Psoas muscle (tissue), 8 donors: Measurements from ENCODE around the gene GARIN5B. TPM values are rescaled to one million over a fixed set of nuclear protein-coding genes. Genes with fewer than 3 reads are reported as not detected.
A peak's percentile ranks its signal among the peaks of the same experiment; 100 is the strongest.

Experiments
- ATAC-seq, 4 donors: fragments of 200-7000 bp; cut with Tn5 transposase; one replicate each; pipeline ENCODE4 v1.9.1; 2020; ENCODE audit warnings: moderate library complexity in 3 of 4, mild to moderate bottlenecking in 2 of 4
- DNase-seq, 2 donors: peaks; one replicate each; pipeline ENCODE4 v3.0.0-alpha.2; 2020
- H3K27ac ChIP-seq: fragments of 200-600 bp; one replicate; pipeline ENCODE4 v1.8.0; 2022
- H3K27me3 ChIP-seq, 3 donors: fragments of 200-600 bp in 1 of 3; one replicate each; pipeline versions ENCODE4 v1.6.1 to v1.8.0; 2013 to 2022; ENCODE audit warnings: low read length in 2 of 3, mild to moderate bottlenecking in 2 of 3, moderate library complexity in 1 of 3; ENCODE audit not compliant: insufficient read depth in 3 of 3
- H3K36me3 ChIP-seq, 2 donors: fragments of 200-600 bp in 1 of 2; one replicate each; pipeline versions ENCODE4 v1.6.1 to v1.8.0; 2013 to 2022; ENCODE audit warnings: low read depth in 1 of 2, mild to moderate bottlenecking in 1 of 2, moderate library complexity in 1 of 2; ENCODE audit not compliant: insufficient read depth in 1 of 2
- H3K4me1 ChIP-seq: fragments of 200-600 bp; one replicate; pipeline ENCODE4 v1.8.0; 2022
- H3K4me3 ChIP-seq: fragments of 200-600 bp; one replicate; pipeline ENCODE4 v1.8.0; 2022; ENCODE audit warnings: mild to moderate bottlenecking
- H3K9me3 ChIP-seq: fragments of 200-600 bp; one replicate; pipeline ENCODE4 v1.8.0; 2022
- WGBS, 3 donors: extraction: QIAGEN DNeasy Blood & Tissue Kit; methylation state at CpG; one replicate each; pipeline versions ENCODE4 v1.1.6 to v1.1.7; 2013; 5-methylcytosine and 5-hydroxymethylcytosine counted together
- intact Hi-C, 2 donors: fragments of 100-400 bp; cut with DNase I; formaldehyde crosslinking; loops; one replicate each; pipeline versions ENCODE4 v1.11.0 to v1.14.2; 2022
- polyA plus RNA-seq, 3 donors: library from polyadenylated mRNA; stranded (reverse); fragments of 200-250 nt; gene quantifications; one replicate each; pipeline ENCODE4 v1.2.3, GENCODE V29; 2013
- total RNA-seq, 4 donors: library from RNA; stranded (reverse); fragmentation: NEBNext Ultra II Directional in 2 of 4; extraction: Animal tissue kit (Norgen Biotek cat#: 25700) in 2 of 4; gene quantifications; one replicate each; pipeline versions ENCODE4 v1.2.1 to v1.2.4, GENCODE V29; 2021 to 2023
- TF ChIP-seq, protein P1 (sequence below): fragments of 200-600 bp; IDR thresholded peaks from one replicate; pipeline ENCODE4 v1.8.0; 2022; ENCODE audit warnings: antibody characterized with exemption
- donor health status: healthy with polysubstance abuse.
- donor health status: DM: no; HTN: no; CAD: no; lungs with moderate emphysema.
- donor health status: Bipolar disorder and iron deficiency.
- donor health status: healthy.
- donor health status: DM: yes; HTN: yes; CAD: no.
- donor health status: DM: no; HTN: no; CAD: no.
- donor health status: DM: no; HTN: no; CAD: no.
- donor health status: DM: yes; HTN: yes; CAD: no.

Gene GARIN5B
- total and polyA plus RNA-seq, 7 donors, result not detected

DNA sequence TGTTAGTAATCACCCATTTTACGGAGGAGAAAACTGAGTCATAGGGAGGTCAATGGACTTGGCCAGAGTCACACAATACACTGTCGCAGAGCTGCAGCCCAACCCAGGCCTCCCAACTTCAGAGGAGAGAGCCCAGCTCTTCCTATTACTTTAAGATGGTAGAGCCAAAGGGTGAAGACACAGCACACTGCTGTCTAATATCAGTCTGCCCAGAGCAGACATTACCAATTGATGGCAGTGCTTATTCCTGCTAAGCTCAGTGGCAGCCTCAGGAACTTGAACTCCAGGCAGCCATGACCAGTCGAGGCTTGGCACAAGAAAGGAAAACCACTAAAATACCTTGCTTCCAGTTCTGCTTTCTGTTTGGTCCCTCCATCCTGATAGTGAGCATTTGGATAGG, 56.3 kb downstream of the GARIN5B start:
- 79 to 89% (median 88%) methylated on average over 3 of the region's 3 CpGs for WGBS, 3 donors
- ATAC-seq (no peak), DNase-seq (no peak)
- no peak overlapping the region for H3K27ac ChIP-seq
- no peaks in the 10 kb centered on the region for H3K9me3 ChIP-seq
- H3K27me3 ChIP-seq, result no peaks in the 10 kb centered on the region
- TF ChIP-seq, protein P1, sequence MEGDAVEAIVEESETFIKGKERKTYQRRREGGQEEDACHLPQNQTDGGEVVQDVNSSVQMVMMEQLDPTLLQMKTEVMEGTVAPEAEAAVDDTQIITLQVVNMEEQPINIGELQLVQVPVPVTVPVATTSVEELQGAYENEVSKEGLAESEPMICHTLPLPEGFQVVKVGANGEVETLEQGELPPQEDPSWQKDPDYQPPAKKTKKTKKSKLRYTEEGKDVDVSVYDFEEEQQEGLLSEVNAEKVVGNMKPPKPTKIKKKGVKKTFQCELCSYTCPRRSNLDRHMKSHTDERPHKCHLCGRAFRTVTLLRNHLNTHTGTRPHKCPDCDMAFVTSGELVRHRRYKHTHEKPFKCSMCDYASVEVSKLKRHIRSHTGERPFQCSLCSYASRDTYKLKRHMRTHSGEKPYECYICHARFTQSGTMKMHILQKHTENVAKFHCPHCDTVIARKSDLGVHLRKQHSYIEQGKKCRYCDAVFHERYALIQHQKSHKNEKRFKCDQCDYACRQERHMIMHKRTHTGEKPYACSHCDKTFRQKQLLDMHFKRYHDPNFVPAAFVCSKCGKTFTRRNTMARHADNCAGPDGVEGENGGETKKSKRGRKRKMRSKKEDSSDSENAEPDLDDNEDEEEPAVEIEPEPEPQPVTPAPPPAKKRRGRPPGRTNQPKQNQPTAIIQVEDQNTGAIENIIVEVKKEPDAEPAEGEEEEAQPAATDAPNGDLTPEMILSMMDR, result no peak
- no peak overlapping the region for H3K4me3 ChIP-seq
- H3K36me3 ChIP-seq, result no peaks in the 10 kb centered on the region
- no peaks in the 10 kb centered on the region for H3K4me1 ChIP-seq
- intact Hi-C loops, result no loop called here

DNA sequence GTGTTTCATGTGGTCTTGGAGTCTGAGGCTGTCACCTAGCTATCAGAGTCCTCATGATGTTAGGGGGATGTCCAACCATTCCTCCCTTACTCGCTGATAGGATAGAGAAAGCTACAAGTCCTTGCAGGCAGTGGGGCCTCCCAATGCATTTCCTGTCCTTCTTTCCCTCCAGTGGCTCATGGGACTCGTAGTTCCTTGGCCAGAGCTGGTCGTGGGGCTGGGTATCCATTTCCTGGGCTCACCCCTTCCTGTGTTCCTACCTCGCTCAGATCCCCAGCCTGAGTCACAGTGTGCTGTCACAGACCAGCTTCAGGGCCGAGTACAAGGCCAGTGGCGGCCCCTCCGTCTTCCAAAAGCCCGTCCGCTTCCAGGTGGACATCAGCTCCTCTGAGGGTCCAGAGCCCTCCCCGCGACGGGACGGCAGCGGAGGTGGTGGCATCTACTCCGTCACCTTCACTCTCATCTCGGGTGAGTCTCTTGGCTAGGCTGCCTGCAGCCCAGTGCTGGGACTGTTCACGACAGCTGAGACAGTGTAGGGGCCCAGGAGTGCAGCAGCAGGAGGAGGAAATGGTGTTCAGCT, 57.0 kb downstream of the GARIN5B start:
- H3K9me3 ChIP-seq, result no peaks in the 10 kb centered on the region
- no peak overlapping the region for H3K4me3 ChIP-seq
- TF ChIP-seq, protein P1, result no peak
- no peaks in the 10 kb centered on the region for H3K4me1 ChIP-seq
- ATAC-seq (no peak), DNase-seq (peak in 1 of 2 donors; percentile 15)
- H3K36me3 ChIP-seq, result no peaks in the 10 kb centered on the region
- WGBS, 3 donors, result 88 to 95% (median 93%) methylated on average over 17 of the region's 17 CpGs
- no peak overlapping the region for H3K27ac ChIP-seq
- intact Hi-C loops, result no loop called here
- H3K27me3 ChIP-seq, result no peaks in the 10 kb centered on the region

DNA sequence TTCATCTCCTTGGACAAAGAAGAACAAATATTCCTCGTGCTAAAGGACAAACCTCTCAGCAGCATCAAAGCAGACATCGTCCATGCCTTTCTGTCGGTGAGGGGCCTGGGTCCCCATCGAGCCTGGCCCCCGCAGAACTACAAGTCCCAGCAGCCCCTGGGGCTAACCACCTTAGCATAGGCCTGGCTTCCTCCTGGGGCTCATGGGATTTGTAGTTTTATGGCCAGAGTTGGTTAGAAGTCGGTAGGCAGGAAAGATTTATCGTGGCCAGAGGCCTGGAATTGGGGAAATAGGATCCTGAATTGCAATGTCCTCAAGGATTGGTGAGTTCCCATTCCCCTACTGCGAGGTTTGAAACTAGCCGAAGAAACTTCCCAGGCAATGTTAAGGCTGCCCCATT, 57.6 kb downstream of the GARIN5B start:
- H3K9me3 ChIP-seq, result no peaks in the 10 kb centered on the region
- TF ChIP-seq, protein P1, result no peak
- 68 to 76% (median 73%) methylated on average over 9 of the region's 9 CpGs for WGBS, 3 donors
- peak; percentile 30 to 70 for DNase-seq
- no peak overlapping the region for H3K27ac ChIP-seq
- H3K27me3 ChIP-seq, result no peaks in the 10 kb centered on the region
- no peaks in the 10 kb centered on the region for H3K36me3 ChIP-seq
- peak; percentile 59 to 88 (median 78) for ATAC-seq
- intact Hi-C loops, result no loop called here
- no peak overlapping the region for H3K4me3 ChIP-seq
- no peaks in the 10 kb centered on the region for H3K4me1 ChIP-seq

DNA sequence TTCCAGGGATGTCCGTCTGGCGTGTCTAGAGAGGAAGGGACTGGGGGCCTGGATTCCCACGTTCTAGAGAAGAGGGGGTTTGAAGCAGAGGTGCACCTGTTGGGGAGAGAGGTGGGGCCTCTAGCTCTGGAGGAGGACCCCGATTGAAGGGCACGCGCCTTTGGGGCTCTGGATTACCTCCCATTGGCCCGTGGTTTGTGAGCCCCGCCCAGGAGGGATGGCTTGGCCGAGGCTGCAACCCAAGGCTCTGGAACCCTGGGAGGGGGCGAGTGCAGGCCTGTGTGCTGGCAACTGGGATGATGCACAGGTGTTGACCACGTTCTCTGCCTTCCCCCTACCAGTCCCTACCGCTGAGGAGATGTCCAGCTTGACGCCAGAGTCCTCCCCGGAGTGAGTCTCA, 58.1 kb downstream of the GARIN5B start:
- no peaks in the 10 kb centered on the region for H3K36me3 ChIP-seq

More for the DNA sequence above, 58.1 kb downstream of the GARIN5B start:
- WGBS, 3 donors, result 58 to 73% (median 67%) methylated on average over 14 of the region's 14 CpGs
- DNase-seq, result no peak
- ATAC-seq, result no peak
- Histone ChIP-seq H3K4me1 (no peaks in the 10 kb centered on the region), H3K9me3 (no peaks in the 10 kb centered on the region), H3K4me3 (no peak overlapping the region), H3K27ac (no peak overlapping the region), H3K27me3 (no peaks in the 10 kb centered on the region)
- TF ChIP-seq, protein P1, result no peak
- intact Hi-C loops, result loop anchor here (5.0 kb wide), 4 partner anchors 32 to 152 kb away; partner anchors contain the start of genes KMT5C (in 2 of the 2) and TMEM238 (in 2 of the 2)

Other genes with a start within 250 kb of the GARIN5B start
- gene PPP1R12C, start 245.6 kb downstream of the GARIN5B start, total RNA-seq, result 10 to 100 TPM; 20.5 to 35.3 (median 24.8) TPM
- gene PPP1R12C, start 245.6 kb downstream of the GARIN5B start, polyA plus RNA-seq, result 10 to 100 TPM; 28.5 to 59.1 (median 44.4) TPM
- gene TNNT1, start 214.1 kb downstream of the GARIN5B start, total RNA-seq, result 1,000 to 10,000 TPM; 7,142 to 9,723 (median 8,305) TPM
- gene TNNT1, start 214.1 kb downstream of the GARIN5B start, polyA plus RNA-seq, result over 10,000 TPM in 2 of 3 donors, 1,000 to 10,000 TPM in 1; 4,522 to 12,694 (median 10,175) TPM
- gene TNNI3, start 205.5 kb downstream of the GARIN5B start, total RNA-seq, result 10 to 100 TPM in 1 of 4 donors, 1 to 10 TPM in 3; 5.0 to 16.2 (median 7.4) TPM
- 10 to 100 TPM; 13.4 to 17.4 (median 15.2) TPM for gene TNNI3, start 205.5 kb downstream of the GARIN5B start, polyA plus RNA-seq
- not detected for gene DNAAF3, start 196.6 kb downstream of the GARIN5B start, total RNA-seq
- under 1 TPM; 0.06 to 0.47 (median 0.34) TPM for gene DNAAF3, start 196.6 kb downstream of the GARIN5B start, polyA plus RNA-seq
- not detected for gene SYT5, start 183.0 kb downstream of the GARIN5B start, total RNA-seq
- gene SYT5, start 183.0 kb downstream of the GARIN5B start, polyA plus RNA-seq, result under 1 TPM in 2 of 3 donors, not detected in 1; 0.03 to 0.13 TPM
- gene PTPRH, start 153.8 kb downstream of the GARIN5B start, total RNA-seq, result under 1 TPM in 3 of 4 donors, not detected in 1; 0.15 to 0.18 (median 0.17) TPM
- gene PTPRH, start 153.8 kb downstream of the GARIN5B start, polyA plus RNA-seq, result under 1 TPM; 0.04 to 0.12 (median 0.05) TPM
- gene TMEM86B, start 134.5 kb downstream of the GARIN5B start, total RNA-seq, result 1 to 10 TPM; 2.0 to 2.4 (median 2.3) TPM
- gene TMEM86B, start 134.5 kb downstream of the GARIN5B start, polyA plus RNA-seq, result 1 to 10 TPM in 2 of 3 donors, under 1 TPM in 1; 0.68 to 2.1 (median 1.2) TPM
- 10 to 100 TPM; 38.1 to 51.8 (median 43.9) TPM for gene PPP6R1, start 104.2 kb downstream of the GARIN5B start, total RNA-seq
- 10 to 100 TPM; 27.9 to 72.3 (median 50.0) TPM for gene PPP6R1, start 104.2 kb downstream of the GARIN5B start, polyA plus RNA-seq
- 10 to 100 TPM; 23.0 to 34.0 (median 28.6) TPM for gene HSPBP1, start 83.2 kb downstream of the GARIN5B start, total RNA-seq
- 10 to 100 TPM; 41.8 to 98.2 (median 65.6) TPM for gene HSPBP1, start 83.2 kb downstream of the GARIN5B start, polyA plus RNA-seq
- gene BRSK1, start 79.3 kb downstream of the GARIN5B start, total RNA-seq, result 1 to 10 TPM in 2 of 4 donors, under 1 TPM in 2; 0.77 to 1.1 (median 0.92) TPM
- gene BRSK1, start 79.3 kb downstream of the GARIN5B start, polyA plus RNA-seq, result under 1 TPM; 0.14 to 0.64 (median 0.53) TPM
- gene TMEM150B, start 37.9 kb downstream of the GARIN5B start, total RNA-seq, result 1 to 10 TPM in 1 of 4 donors, under 1 TPM in 3; 0.38 to 1.1 (median 0.57) TPM
- gene TMEM150B, start 37.9 kb downstream of the GARIN5B start, polyA plus RNA-seq, result under 1 TPM; 0.08 to 0.30 (median 0.23) TPM
- 1 to 10 TPM; 3.9 to 5.7 (median 4.6) TPM for gene KMT5C, start 23.4 kb downstream of the GARIN5B start, total RNA-seq
- 1 to 10 TPM; 1.8 to 2.6 (median 2.4) TPM for gene KMT5C, start 23.4 kb downstream of the GARIN5B start, polyA plus RNA-seq
- not detected for gene COX6B2, start 8.5 kb downstream of the GARIN5B start, total RNA-seq
- under 1 TPM in 1 of 3 donors, not detected in 2; 0.04 TPM for gene COX6B2, start 8.5 kb downstream of the GARIN5B start, polyA plus RNA-seq
- gene IL11, start 7.2 kb upstream of the GARIN5B start, total RNA-seq, result not detected
- gene IL11, start 7.2 kb upstream of the GARIN5B start, polyA plus RNA-seq, result under 1 TPM in 1 of 3 donors, not detected in 2; 0.06 TPM
- not detected for gene TMEM190, start 13.6 kb upstream of the GARIN5B start, total RNA-seq
- not detected for gene TMEM190, start 13.6 kb upstream of the GARIN5B start, polyA plus RNA-seq
- gene TMEM238, start 21.0 kb upstream of the GARIN5B start, total RNA-seq, result 1 to 10 TPM in 2 of 4 donors, under 1 TPM in 2; 0.28 to 2.9 (median 0.91) TPM
- gene TMEM238, start 21.0 kb upstream of the GARIN5B start, polyA plus RNA-seq, result under 1 TPM in 2 of 3 donors, not detected in 1; 0.10 to 0.17 TPM
- 100 to 1,000 TPM; 548 to 810 (median 665) TPM for gene RPL28, start 22.7 kb upstream of the GARIN5B start, total RNA-seq
- 1,000 to 10,000 TPM in 1 of 3 donors, 100 to 1,000 TPM in 2; 547 to 1,362 (median 786) TPM for gene RPL28, start 22.7 kb upstream of the GARIN5B start, polyA plus RNA-seq
- gene UBE2S, start 44.5 kb upstream of the GARIN5B start, total RNA-seq, result 10 to 100 TPM; 15.4 to 26.7 (median 21.2) TPM
- 10 to 100 TPM in 2 of 3 donors, 1 to 10 TPM in 1; 5.6 to 22.8 (median 16.6) TPM for gene UBE2S, start 44.5 kb upstream of the GARIN5B start, polyA plus RNA-seq
- gene SHISA7, start 80.0 kb upstream of the GARIN5B start, total RNA-seq, result not detected
- gene SHISA7, start 80.0 kb upstream of the GARIN5B start, polyA plus RNA-seq, result under 1 TPM in 1 of 3 donors, not detected in 2; 0.01 TPM
- 10 to 100 TPM; 32.0 to 78.0 (median 48.1) TPM for gene ISOC2, start 98.4 kb upstream of the GARIN5B start, total RNA-seq
- 100 to 1,000 TPM in 2 of 3 donors, 10 to 100 TPM in 1; 78.7 to 177 (median 109) TPM for gene ISOC2, start 98.4 kb upstream of the GARIN5B start, polyA plus RNA-seq
- gene C19orf85, start 101.5 kb upstream of the GARIN5B start, total RNA-seq, result not detected
- not detected for gene C19orf85, start 101.5 kb upstream of the GARIN5B start, polyA plus RNA-seq
- 10 to 100 TPM in 2 of 4 donors, 1 to 10 TPM in 2; 5.9 to 14.3 (median 11.5) TPM for gene ZNF628, start 113.4 kb upstream of the GARIN5B start, total RNA-seq
- 10 to 100 TPM; 11.8 to 12.4 (median 12.2) TPM for gene ZNF628, start 113.4 kb upstream of the GARIN5B start, polyA plus RNA-seq
- 1 to 10 TPM; 2.6 to 6.3 (median 4.5) TPM for gene NAT14, start 121.9 kb upstream of the GARIN5B start, total RNA-seq
- 1 to 10 TPM; 2.0 to 4.2 (median 3.6) TPM for gene NAT14, start 121.9 kb upstream of the GARIN5B start, polyA plus RNA-seq
- gene SSC5D, start 125.2 kb upstream of the GARIN5B start, total RNA-seq, result 1 to 10 TPM; 1.2 to 4.6 (median 1.9) TPM
- gene SSC5D, start 125.2 kb upstream of the GARIN5B start, polyA plus RNA-seq, result under 1 TPM; 0.11 to 0.35 (median 0.16) TPM
- 10 to 100 TPM in 1 of 4 donors, 1 to 10 TPM in 2, under 1 TPM in 1; 0.59 to 13.4 (median 3.7) TPM for gene SBK2, start 173.9 kb upstream of the GARIN5B start, total RNA-seq
- 1 to 10 TPM in 1 of 3 donors, under 1 TPM in 2; 0.14 to 1.1 (median 0.91) TPM for gene SBK2, start 173.9 kb upstream of the GARIN5B start, polyA plus RNA-seq
- 10 to 100 TPM in 2 of 4 donors, 1 to 10 TPM in 1, under 1 TPM in 1; 0.79 to 30.8 (median 7.6) TPM for gene SBK3, start 182.3 kb upstream of the GARIN5B start, total RNA-seq
- gene SBK3, start 182.3 kb upstream of the GARIN5B start, polyA plus RNA-seq, result 10 to 100 TPM in 1 of 3 donors, 1 to 10 TPM in 2; 5.4 to 10.6 (median 7.9) TPM
- 10 to 100 TPM; 21.8 to 81.6 (median 29.5) TPM for gene ZNF579, start 217.6 kb upstream of the GARIN5B start, total RNA-seq
- gene ZNF579, start 217.6 kb upstream of the GARIN5B start, polyA plus RNA-seq, result 10 to 100 TPM in 2 of 3 donors, 1 to 10 TPM in 1; 4.2 to 22.9 (median 14.2) TPM
- gene FIZ1, start 236.3 kb upstream of the GARIN5B start, total RNA-seq, result 10 to 100 TPM in 3 of 4 donors, 1 to 10 TPM in 1; 9.9 to 23.7 (median 13.2) TPM
- gene FIZ1, start 236.3 kb upstream of the GARIN5B start, polyA plus RNA-seq, result 10 to 100 TPM; 10.8 to 12.1 (median 11.5) TPM
- gene ZNF524, start 237.0 kb upstream of the GARIN5B start, total RNA-seq, result 10 to 100 TPM; 21.4 to 32.0 (median 24.5) TPM
- gene ZNF524, start 237.0 kb upstream of the GARIN5B start, polyA plus RNA-seq, result 10 to 100 TPM; 38.6 to 52.5 (median 41.4) TPM
- 10 to 100 TPM; 17.1 to 40.4 (median 25.0) TPM for gene ZNF865, start 242.4 kb upstream of the GARIN5B start, total RNA-seq
- 10 to 100 TPM; 11.1 to 20.3 (median 19.3) TPM for gene ZNF865, start 242.4 kb upstream of the GARIN5B start, polyA plus RNA-seq